GM12864 (cell line): ENCODE data around the gene CECR2.

ENCODE experiments used
- DNase-seq: peaks from one replicate; pipeline ENCODE4 v3.0.0-alpha.2; 2011; ENCODE audit warnings: low read depth
- H3K4me3 ChIP-seq: 2 replicates; pipeline ENCODE4 v1.5.1; 2011; ENCODE audit warnings: mild to moderate bottlenecking, low read depth, low read length, control low read depth
- CTCF ChIP-seq: IDR thresholded peaks from 2 replicates; pipeline ENCODE4 v1.5.1; 2011; ENCODE audit warnings: low read depth, mild to moderate bottlenecking, moderate library complexity, low read length, control low read depth, inconsistent platforms; ENCODE audit errors: missing control alignments

The CECR2 gene

GRCh38 chr22:17381192-17381913, 12.1 kb downstream of the CECR2 start:
- TF ChIP-seq CTCF = no peak
- no peak for DNase-seq
- no peak overlapping the region for H3K4me3 ChIP-seq

GRCh38 chr22:17384612-17385330, 15.5 kb downstream of the CECR2 start:
- H3K4me3 ChIP-seq = no peak overlapping the region
- DNase-seq = no peak
- no peak for TF ChIP-seq CTCF

- no peak overlapping the region for H3K4me3 ChIP-seq
- no peak for DNase-seq
- TF ChIP-seq CTCF = no peak
These were observed 18.1 kb downstream of the CECR2 start for GRCh38 chr22:17387356-17387755.

- no peak overlapping the region for H3K4me3 ChIP-seq
- no peak for TF ChIP-seq CTCF
- DNase-seq = no peak
These were observed 19.0 kb downstream of the CECR2 start for GRCh38 chr22:17388235-17388634.

- H3K4me3 ChIP-seq = no peak overlapping the region
- no peak for TF ChIP-seq CTCF
- DNase-seq = no peak
These were observed 20.8 kb downstream of the CECR2 start for GRCh38 chr22:17390087-17390486.

- no peak for TF ChIP-seq CTCF
- no peak overlapping the region for H3K4me3 ChIP-seq
- no peak for DNase-seq
These were observed 27.3 kb downstream of the CECR2 start for GRCh38 chr22:17396516-17396915.
